GM10266 (cell line): ENCODE data around the gene CTNNA3.

Source experiments
- DNase-seq: peaks from one replicate; pipeline ENCODE4 v3.0.0; 2012; ENCODE audit errors: extremely low spot score
- CTCF ChIP-seq: IDR thresholded peaks from 2 replicates; pipeline ENCODE4 v1.5.1; 2012; ENCODE audit warnings: mild to moderate bottlenecking, low read depth; ENCODE audit not compliant: control insufficient read depth, insufficient read depth; ENCODE audit errors: missing control alignments

The CTNNA3 gene

DNA sequence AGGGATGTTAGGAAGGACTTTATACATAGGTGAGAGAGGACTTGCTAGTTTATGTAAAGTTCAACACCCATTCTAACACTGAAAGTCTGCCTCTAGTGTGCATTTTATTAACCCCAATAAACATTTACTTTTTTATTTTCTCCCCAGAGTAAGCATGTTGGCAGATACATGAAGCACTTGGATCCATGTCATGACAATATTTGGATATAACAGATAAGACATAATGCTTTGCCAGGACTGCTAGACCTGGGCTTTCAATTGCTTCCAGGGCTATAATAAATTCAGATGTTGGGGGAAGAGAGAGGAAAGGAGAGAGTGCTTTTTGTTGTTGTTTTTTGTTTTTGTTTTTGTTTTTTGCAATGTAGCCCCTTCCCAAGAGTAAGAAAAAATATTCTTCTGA, 1039.5 kb downstream of the CTNNA3 start:
- no peak for TF ChIP-seq CTCF
- DNase-seq = no peak

DNA sequence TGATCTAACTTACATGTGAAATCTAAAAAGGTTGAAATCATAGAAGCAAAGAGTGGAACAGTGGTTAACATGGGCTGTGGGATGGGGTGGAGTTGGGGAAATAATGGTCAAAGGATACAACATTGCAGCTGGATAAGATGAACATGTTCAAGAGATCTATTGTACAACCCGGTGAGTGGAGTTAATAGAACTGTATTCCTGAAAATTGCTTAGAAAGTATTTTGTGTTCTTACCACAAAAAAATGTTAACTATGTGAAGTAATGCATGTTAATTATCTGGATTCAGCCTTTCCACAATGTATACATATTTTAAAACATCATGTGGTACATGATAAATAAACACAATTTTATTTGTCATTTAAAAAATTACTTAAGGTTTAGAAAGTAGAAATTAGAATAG, 1041.1 kb downstream of the CTNNA3 start:
- DNase-seq = no peak
- no peak for TF ChIP-seq CTCF

DNA sequence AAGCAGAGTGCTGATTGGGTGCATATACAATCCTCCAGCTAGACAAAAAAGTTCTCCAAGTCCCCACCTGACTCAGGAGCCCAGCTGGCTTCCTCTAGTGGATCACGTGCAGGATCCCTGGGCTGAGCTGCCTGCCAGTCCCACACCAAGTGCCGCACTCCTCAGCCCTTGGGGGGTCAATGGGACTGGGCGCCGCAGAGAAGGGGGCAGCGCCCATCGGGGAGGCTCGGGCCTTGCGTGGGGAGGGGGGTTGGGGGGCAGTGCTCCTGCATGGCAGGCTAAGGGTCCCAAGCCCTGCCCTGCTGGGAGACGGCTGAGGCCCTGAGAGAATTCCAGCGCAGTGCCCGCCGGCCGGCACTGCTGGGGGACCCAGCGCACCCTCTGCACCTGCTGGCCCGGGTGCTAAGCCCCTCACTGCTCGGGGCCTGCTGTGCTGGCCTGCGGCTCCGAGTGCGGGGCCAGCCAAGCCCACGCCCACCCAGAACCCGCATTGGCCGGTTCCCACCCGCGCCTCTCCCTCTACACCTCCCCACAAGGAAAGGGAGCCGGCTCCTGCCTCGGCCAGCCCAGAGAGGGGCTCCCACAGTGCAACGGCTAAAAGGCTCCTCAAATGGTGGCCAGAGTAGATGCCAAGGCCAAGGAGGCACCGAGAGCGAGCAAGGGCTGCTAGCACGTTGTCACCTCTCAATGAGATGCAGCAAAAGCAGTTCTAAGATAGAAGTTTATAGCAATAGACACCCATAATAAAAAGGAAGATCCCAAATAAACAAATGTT, 1044.5 kb downstream of the CTNNA3 start:
- no peak for DNase-seq
- no peak for TF ChIP-seq CTCF

DNA sequence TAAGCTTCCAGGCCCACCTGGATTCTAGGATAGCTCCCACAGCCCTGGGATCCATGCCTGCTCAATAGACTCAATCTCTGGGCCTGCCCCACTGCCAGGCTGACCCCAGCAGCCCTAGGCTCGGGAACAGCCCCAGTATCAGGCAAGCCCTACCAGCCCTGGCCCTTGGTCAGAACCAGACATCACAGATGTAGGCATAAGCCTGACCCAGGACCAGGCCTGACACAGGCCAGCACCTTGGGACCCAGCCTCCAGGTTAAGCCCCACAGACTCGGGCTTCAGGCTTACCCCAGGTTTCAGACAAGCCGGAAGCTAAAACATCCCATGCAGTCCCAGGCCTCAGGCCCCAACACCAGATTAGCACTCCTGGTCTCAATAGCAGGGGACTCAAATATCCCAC, 1046.4 kb downstream of the CTNNA3 start:
- no peak for TF ChIP-seq CTCF

GRCh38 chr10:66642217-66642616, 1053.8 kb downstream of the CTNNA3 start:
- DNase-seq = no peak
- TF ChIP-seq CTCF = no peak

More for the DNA sequence above, 1046.4 kb downstream of the CTNNA3 start:
- DNase-seq = no peak

- TF ChIP-seq CTCF = no peak
- no peak for DNase-seq
These were observed 1056.6 kb downstream of the CTNNA3 start for GRCh38 chr10:66639371-66639770.

GRCh38 chr10:66637273-66638036, 1058.5 kb downstream of the CTNNA3 start:
- no peak for DNase-seq
- TF ChIP-seq CTCF = no peak
